Activated CD4-positive, alpha-beta T cell treated with anti-CD3 and anti-CD28 coated beads, Interleukin-2, amount 10 ng/mL, durations not matched to agents 7 days and 5 days (primary cell): ENCODE measurements around the gene RDH14. TPM values are rescaled to one million over a fixed set of nuclear protein-coding genes. Genes with fewer than 3 reads are reported as not detected.

Source experiments
- CTCF ChIA-PET: fragments of 350-600 bp; sonication (Branson Sonifier 250); formaldehyde crosslinking; loops from one replicate; lab custom pipeline; 2021; ENCODE audit warnings: antibody characterized with exemption; lab: Charles Lee
- POLR2A ChIA-PET: fragments of 350-600 bp; sonication (Branson Sonifier 250); formaldehyde crosslinking; loops from one replicate; lab custom pipeline; 2021; ENCODE audit warnings: antibody characterized with exemption; lab: Charles Lee
- DNase-seq: peaks from one replicate; pipeline ENCODE4 v3.0.0-alpha.2; 2020
- H3K27ac Mint-ChIP-seq: one replicate; pipeline ENCODE4 v1.8.0; 2021; ENCODE audit warnings: mild to moderate bottlenecking, moderate library complexity, mixed read lengths
- H3K27me3 Mint-ChIP-seq: one replicate; pipeline ENCODE4 v1.8.0; 2021; ENCODE audit warnings: mixed read lengths
- H3K36me3 Mint-ChIP-seq: one replicate; pipeline ENCODE4 v1.8.0; 2021; ENCODE audit warnings: low read depth, mixed read lengths
- H3K4me1 Mint-ChIP-seq: one replicate; pipeline ENCODE4 v1.8.0; 2021; ENCODE audit warnings: mixed read lengths
- H3K4me3 Mint-ChIP-seq: one replicate; pipeline ENCODE4 v1.8.0; 2021; ENCODE audit warnings: mild to moderate bottlenecking, moderate library complexity, mixed read lengths
- H3K9me3 Mint-ChIP-seq: one replicate; pipeline ENCODE4 v1.8.0; 2021; ENCODE audit warnings: mixed read lengths
- total RNA-seq, 2 experiments: library from RNA; stranded (reverse); gene quantifications; one replicate each; pipeline ENCODE4 v1.2.3, GENCODE V29; 2021

Gene RDH14
- total RNA-seq, 2 experiments from 2014 or later = 13.3 to 15.2 TPM

DNA sequence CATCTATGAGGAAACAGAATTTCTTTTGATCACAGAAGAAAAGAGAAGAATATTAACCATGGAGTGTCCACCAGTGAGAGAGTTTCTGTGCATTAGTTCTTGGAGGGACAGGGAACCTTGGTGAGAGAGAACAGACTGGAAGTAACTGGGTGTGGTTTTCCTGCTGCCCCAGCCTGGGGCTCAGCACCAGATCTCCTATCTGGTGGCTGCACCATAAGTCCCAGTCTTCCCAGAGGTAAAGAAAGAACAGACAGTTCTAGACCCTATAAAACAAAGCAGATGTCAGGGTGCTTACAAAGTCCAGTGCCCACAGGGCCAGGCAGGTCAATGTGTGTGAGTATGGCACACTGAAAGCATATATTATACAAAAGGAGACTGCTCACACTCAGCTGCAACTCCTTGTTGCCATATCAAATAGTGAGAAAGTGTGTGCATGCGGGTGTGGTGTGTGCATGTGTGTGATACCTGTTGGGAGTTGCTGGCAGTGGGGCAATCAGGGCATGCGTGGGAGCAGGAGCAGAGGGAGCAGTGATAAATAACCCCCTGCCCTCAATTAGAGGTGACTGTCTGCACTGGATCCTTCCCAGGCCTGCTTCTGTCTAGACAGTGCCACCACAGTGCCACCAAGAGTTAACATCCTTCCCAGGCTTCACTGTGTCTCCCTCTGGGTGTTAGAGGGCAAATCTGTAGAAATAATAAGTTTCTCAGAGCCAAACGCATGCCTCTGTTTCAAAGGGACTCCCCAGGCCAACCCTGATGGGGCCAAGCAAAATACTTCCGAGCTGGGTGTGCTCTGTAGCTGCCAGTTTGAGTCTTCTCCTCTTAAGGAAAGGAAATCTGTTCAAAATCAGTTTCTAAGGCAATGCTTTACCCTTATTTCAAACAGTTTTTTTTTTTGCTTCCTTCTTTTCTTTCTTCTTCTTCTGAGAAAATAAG is 45.7 kb downstream of the RDH14 start:
- Mint-ChIP-seq H3K36me3 (no peaks in the 10 kb centered on the region), H3K27ac (no peak overlapping the region), H3K4me3 (no peak overlapping the region), H3K4me1 (no peaks in the 10 kb centered on the region), H3K27me3 (peaks cover 14% of the 10 kb centered on the region), H3K9me3 (no peaks in the 10 kb centered on the region)
- DNase-seq = no peak
- ChIA-PET POLR2A (no interaction called here), CTCF (interaction anchor here (0.7 kb wide), 1 partner anchor 15 kb away, joined by 3 read pairs; no protein-coding TSS in a partner anchor)

- Mint-ChIP-seq H3K36me3 (no peaks in the 10 kb centered on the region), H3K4me3 (no peak overlapping the region), H3K27ac (no peak overlapping the region), H3K27me3 (peaks cover 14% of the 10 kb centered on the region), H3K9me3 (no peaks in the 10 kb centered on the region), H3K4me1 (no peaks in the 10 kb centered on the region)
- POLR2A ChIA-PET = no interaction called here
- no peak for DNase-seq
- CTCF ChIA-PET = no interaction called here
Observed at GRCh38 chr2:18510775-18511174, 49.7 kb downstream of the RDH14 start.

DNA sequence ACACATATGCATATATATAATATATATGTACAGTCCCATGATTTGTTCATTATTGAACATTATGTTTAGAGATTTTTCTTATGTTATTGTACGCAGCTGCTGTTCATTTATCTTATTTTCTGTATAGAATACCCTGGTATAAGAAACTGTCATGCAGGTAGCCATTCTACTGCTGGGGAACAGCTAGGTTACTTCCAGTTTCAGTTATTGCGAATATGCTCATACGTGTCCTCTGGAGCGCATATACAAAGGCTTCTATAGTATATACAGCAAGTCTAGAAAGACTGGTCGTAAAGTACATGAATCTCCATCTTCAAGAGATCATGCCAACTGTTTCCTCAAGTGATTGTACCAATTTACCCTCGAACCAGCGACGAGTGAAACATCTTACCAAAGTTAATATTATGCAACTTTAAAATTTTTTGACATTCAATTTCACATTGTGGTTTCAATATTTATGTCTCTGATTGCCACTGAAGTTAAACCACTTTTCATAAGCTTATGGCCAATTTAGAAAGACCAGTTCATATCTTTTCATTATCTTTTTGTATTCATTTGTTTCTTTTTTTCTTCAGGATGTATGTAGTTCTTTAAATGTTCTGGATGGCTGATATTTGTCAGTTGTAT is 53.5 kb downstream of the RDH14 start:
- H3K27me3 Mint-ChIP-seq = peaks cover 16% of the 10 kb centered on the region
- CTCF ChIA-PET = interaction anchor here (0.6 kb wide), 1 partner anchor 1103 kb away, joined by 3 read pairs; no protein-coding TSS in a partner anchor
- no peak for DNase-seq
- no peaks in the 10 kb centered on the region for H3K4me1 Mint-ChIP-seq
- no peaks in the 10 kb centered on the region for H3K36me3 Mint-ChIP-seq
- H3K9me3 Mint-ChIP-seq = no peaks in the 10 kb centered on the region
- H3K4me3 Mint-ChIP-seq = no peak overlapping the region
- no peak overlapping the region for H3K27ac Mint-ChIP-seq
- POLR2A ChIA-PET = no interaction called here

DNA sequence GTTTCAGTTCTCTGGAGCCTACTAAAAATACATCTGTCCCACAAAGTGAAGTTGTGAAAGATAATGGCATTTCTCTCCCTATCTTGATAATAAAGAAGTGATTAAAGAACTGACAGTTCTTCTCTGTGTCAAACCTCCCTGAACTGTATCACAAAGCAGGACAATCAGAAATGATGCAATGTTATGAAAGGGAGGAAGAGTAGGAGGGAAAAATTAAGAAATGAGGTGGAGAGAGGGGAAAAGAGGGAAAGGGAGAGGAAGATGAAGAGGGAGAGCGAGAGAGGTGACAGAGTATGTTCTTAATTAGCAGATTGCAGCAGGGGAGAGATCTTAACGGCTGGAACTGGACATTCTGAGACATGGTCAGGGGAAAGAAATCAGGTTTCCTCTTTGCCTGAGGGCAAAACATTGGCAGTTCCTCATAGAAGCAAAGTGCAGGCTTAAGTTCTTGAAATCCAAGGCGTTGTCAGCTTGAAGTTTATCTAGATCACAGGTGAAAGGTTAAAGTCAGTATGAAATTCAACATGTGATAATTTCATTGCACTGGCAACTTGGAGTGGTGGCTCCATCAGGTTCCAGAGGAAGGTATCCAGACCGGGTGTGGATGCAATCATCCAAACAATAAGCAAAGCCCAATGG is 54.6 kb downstream of the RDH14 start:
- no peaks in the 10 kb centered on the region for H3K9me3 Mint-ChIP-seq
- no peak overlapping the region for H3K4me3 Mint-ChIP-seq
- no peak for DNase-seq
- no peaks in the 10 kb centered on the region for H3K36me3 Mint-ChIP-seq
- no peak overlapping the region for H3K27ac Mint-ChIP-seq
- POLR2A ChIA-PET = no interaction called here
- H3K27me3 Mint-ChIP-seq = peaks cover 19% of the 10 kb centered on the region
- no peaks in the 10 kb centered on the region for H3K4me1 Mint-ChIP-seq
- CTCF ChIA-PET = no interaction called here

Other genes with a start within 250 kb of the RDH14 start
- not detected for gene NT5C1B, start 28.9 kb upstream of the RDH14 start, total RNA-seq